HG02938 (cell line): ENCODE data around the gene DYNC1I1.

Experiments used
- ATAC-seq: cut with Tn5 transposase; IDR thresholded peaks from one replicate; pipeline ENCODE4 v1.9.1; 2021; ENCODE audit warnings: mild to moderate bottlenecking, moderate library complexity; ENCODE audit not compliant: unreplicated experiment

Gene DYNC1I1

GRCh38 chr7:95845007-95845406 lies 72.7 kb downstream of the DYNC1I1 start:
- no peak for ATAC-seq

GRCh38 chr7:95847061-95847460 lies 74.7 kb downstream of the DYNC1I1 start:
- no peak for ATAC-seq

- no peak for ATAC-seq
These were observed 87.1 kb downstream of the DYNC1I1 start for GRCh38 chr7:95859429-95859828.

GRCh38 chr7:95861041-95861440 lies 88.7 kb downstream of the DYNC1I1 start:
- ATAC-seq = no peak

DNA sequence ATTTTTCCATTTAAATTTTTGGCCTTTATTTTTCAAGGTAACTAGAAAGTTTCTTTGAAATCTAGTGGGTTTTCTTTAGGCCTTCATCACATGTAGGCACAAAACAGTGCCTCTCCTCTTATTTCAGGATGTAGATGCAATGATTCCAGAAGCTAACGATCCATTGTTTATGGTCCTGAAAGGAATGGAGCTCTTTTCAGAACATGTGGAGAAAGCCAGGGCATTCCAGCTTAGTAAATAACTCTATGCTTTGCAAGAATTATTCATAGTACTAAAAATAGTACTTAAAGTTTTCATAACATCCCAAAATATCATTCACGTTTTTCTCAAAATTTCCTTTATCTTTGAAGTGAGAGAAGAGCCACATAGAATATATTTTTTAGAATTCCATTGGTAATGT lies 91.3 kb downstream of the DYNC1I1 start:
- no peak for ATAC-seq

GRCh38 chr7:95865716-95866371 lies 93.5 kb downstream of the DYNC1I1 start:
- no peak for ATAC-seq

GRCh38 chr7:95867309-95867708 lies 95.0 kb downstream of the DYNC1I1 start:
- ATAC-seq = peak; percentile 82

DNA sequence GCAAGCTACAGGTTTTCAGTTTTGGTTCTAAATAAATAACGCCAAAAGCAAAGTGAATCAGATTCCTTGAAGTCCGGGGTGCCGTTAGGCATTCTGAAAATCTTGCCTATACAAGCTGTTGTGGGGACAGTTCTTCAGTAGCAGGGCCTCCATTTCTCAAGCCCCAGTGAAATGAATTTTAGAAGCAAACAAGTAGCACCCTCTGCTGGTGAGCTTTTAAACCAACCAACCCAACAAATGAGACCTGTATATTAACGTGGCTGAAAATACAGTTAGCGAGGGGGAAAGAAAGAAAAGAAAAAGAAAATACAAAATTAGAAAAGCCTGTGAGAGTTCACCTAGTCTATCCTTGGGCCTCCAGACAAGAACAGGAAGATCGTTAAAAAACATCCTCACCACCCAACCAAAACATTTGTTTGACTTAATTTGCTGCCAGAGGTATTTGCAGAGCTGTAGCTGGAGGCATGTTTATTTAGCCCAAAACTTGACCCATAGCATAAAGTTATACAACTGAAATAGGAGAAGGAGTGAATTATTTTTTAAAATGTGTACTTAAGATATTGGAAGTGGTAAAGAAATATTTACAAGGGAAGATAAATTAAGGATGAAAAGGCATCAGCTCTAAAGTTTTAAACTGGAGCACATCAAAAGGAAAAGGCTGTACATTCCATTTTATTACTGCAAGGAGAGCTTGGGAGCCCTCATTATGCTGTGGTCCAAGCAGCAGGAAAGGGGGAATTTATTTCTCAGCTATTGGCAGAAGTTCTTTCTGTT lies 98.9 kb downstream of the DYNC1I1 start:
- peak; percentile 51 for ATAC-seq

DNA sequence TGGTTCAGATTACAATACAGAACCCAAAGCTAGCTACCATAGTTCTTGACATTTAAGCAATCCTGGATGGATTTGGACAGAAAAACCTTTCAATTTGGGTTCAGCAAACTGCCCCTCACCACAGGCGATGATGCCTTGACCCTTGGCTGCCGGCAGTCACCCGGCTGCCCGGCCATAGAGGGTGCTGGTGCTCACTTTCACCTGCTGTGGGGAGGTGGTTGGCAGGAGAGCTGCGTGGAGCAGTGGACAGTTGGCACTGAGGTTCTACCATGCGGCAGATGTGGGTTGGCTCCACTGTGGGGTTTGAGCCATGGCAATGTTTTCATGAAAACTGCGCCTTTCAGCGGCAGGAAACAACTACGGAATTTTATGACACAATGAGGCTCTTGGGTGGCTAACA lies 99.5 kb downstream of the DYNC1I1 start:
- ATAC-seq = no peak

DNA sequence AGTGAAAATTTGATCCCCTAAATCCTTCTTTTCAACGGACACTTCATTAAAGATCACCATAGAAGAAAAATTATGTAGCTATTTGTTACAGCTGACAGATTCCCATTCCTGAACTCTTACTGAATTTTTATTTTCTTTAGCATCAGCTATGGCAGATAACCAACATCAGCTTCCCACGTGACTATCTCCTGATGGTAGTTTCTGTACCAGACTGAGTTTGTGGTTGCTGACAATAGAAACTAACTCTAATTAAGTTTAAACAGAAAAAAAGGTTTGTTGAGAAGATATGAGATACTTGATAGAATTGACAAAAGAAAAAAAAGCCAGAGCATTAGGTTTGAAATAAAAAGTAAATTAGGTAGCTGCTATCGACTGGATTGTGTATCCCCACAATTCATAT lies 101.8 kb downstream of the DYNC1I1 start:
- no peak for ATAC-seq

GRCh38 chr7:95874541-95875265 lies 102.3 kb downstream of the DYNC1I1 start:
- no peak for ATAC-seq

- no peak for ATAC-seq
These were observed 103.2 kb downstream of the DYNC1I1 start for GRCh38 chr7:95875519-95875918.

DNA sequence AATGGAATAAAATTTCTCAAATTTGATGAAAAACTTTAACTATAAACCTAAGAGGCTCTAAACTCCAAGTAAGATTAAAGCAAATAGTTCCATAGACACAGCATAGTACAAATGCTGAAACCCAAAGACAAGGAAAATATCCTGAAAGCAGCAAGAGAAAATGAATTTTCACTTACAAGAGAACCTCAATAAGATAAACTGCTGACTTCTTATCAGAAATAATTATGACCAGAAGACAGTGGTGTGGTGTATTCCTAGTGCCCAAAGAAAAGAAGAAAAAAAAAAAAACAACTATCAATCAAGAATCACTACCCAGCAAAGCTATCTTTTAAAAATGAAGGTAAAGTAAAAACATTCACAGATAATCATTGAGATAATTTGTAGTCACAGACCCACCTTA lies 106.3 kb downstream of the DYNC1I1 start:
- ATAC-seq = no peak

DNA sequence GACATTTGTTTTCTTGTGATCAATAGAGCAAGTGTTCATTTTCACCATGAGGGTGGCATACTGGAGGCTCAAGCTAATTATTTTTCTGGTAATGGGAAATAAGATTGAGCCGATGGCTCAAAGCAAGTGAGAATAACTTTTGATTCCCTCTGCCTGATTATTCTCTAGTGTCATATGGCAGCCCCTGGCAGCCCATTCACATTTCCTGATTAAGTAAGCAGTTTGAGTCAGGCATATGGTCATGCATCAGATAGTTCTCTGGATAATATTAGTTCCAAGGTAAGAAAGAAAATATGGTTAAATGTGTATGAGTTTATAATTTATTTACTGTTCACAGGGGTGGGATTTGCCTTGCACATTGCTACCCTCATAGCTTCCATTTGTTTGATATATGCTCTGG lies 109.2 kb downstream of the DYNC1I1 start:
- ATAC-seq = no peak

DNA sequence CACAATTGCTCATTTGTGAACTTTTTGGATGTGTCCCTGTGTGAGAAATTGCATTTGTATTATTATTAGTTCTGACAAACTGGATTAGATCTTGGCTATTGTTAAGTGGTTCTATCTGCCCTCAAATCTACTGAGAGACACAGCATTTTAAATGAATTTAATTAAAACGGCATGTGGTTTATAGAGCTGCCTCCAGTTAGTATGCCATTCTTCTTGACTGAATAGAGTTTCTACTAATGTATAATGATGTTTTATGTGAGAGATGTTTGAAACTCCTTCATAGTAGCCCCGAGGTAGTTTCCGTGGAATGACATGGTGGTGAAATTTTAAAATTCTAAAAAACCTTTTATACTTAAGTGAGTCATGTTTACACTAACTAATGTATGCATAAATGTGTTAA lies 110.9 kb downstream of the DYNC1I1 start:
- ATAC-seq = no peak

GRCh38 chr7:95886501-95887090 lies 114.2 kb downstream of the DYNC1I1 start:
- no peak for ATAC-seq

- ATAC-seq = no peak
These were observed 121.1 kb downstream of the DYNC1I1 start for GRCh38 chr7:95893484-95893883.

- no peak for ATAC-seq
These were observed 125.3 kb downstream of the DYNC1I1 start for GRCh38 chr7:95897557-95898251.

DNA sequence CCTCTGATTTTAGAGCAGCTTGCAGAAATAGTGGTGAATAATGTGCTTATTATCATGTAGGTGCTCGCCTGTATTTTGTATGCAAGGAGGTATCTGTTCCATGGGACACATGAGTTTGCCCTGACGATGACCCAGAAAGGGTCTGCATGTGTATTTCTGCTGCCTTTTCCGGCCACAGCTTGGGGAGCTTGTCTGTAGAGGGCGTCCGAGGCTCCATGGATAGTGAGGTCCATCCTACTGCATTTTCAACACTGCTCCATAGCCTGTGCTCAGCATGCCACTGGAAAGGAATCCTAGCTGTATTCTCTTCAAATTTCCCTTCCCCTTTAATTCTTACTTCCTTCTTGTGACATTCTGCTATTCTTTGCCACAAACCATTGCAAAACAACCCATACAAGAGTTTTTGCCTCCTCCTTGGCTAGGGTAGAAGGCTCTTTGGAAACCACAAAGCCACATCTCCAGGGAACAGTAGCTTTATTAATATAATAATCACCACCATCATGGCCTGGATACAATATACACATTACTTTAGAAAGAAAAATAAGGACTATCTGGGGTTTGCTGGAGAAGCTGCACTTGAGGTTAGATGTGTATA lies 127.7 kb downstream of the DYNC1I1 start:
- no peak for ATAC-seq

- ATAC-seq = no peak
These were observed 128.7 kb downstream of the DYNC1I1 start for GRCh38 chr7:95901006-95901405.

- no peak for ATAC-seq
These were observed 131.7 kb downstream of the DYNC1I1 start for GRCh38 chr7:95904099-95904498.
